ENCODE measurements around the gene FARS2.

Gene FARS2

GRCh38 chr6:5710936-5711335 lies 449.6 kb downstream of the FARS2 start:
- no peak for DNase-seq

- DNase-seq = no peak
These were observed 451.3 kb downstream of the FARS2 start for GRCh38 chr6:5712349-5713215.

GRCh38 chr6:5713519-5713918 lies 452.2 kb downstream of the FARS2 start:
- DNase-seq = no peak

- DNase-seq = no peak
These were observed 457.1 kb downstream of the FARS2 start for GRCh38 chr6:5718231-5718947.

- DNase-seq = no peak
These were observed 462.8 kb downstream of the FARS2 start for GRCh38 chr6:5723841-5724691.

GRCh38 chr6:5724911-5725310 lies 463.6 kb downstream of the FARS2 start:
- DNase-seq = no peak

GRCh38 chr6:5726976-5727718 lies 465.8 kb downstream of the FARS2 start:
- DNase-seq = peak; percentile 25

GRCh38 chr6:5728351-5729079 lies 467.2 kb downstream of the FARS2 start:
- DNase-seq = no peak

GRCh38 chr6:5729080-5729434 lies 467.7 kb downstream of the FARS2 start:
- DNase-seq = peak; percentile 69

GRCh38 chr6:5729813-5730517 lies 468.7 kb downstream of the FARS2 start:
- peak; percentile 28 for DNase-seq

- peak; percentile 53 for DNase-seq
These were observed 469.4 kb downstream of the FARS2 start for GRCh38 chr6:5730585-5731263.

- no peak for DNase-seq
These were observed 470.1 kb downstream of the FARS2 start for GRCh38 chr6:5731435-5731834.

- DNase-seq = no peak
These were observed 471.2 kb downstream of the FARS2 start for GRCh38 chr6:5732496-5732895.

GRCh38 chr6:5736016-5736738 lies 474.9 kb downstream of the FARS2 start:
- no peak for DNase-seq

GRCh38 chr6:5737460-5737859 lies 476.1 kb downstream of the FARS2 start:
- no peak for DNase-seq

GRCh38 chr6:5738211-5738610 lies 476.9 kb downstream of the FARS2 start:
- no peak for DNase-seq

- no peak for DNase-seq
These were observed 483.2 kb downstream of the FARS2 start for GRCh38 chr6:5744497-5744896.

GRCh38 chr6:5745081-5745480 lies 483.8 kb downstream of the FARS2 start:
- no peak for DNase-seq

GRCh38 chr6:5746053-5746758 lies 484.9 kb downstream of the FARS2 start:
- DNase-seq = peak; percentile 58
